Stimulated activated naive CD8-positive, alpha-beta T cell treated with anti-CD3 and anti-CD28 coated beads, Interleukin-15, Interleukin-2, amounts not matched to agents 100 ng/mL and 50 ng/mL, for 24 hours (primary cell): Measurements from ENCODE around the gene SARDH.

Experiments
- H3K27ac Mint-ChIP-seq: one replicate; pipeline ENCODE4 v1.8.0; 2021; ENCODE audit warnings: mild to moderate bottlenecking, mixed read lengths
- H3K27me3 Mint-ChIP-seq: one replicate; pipeline ENCODE4 v1.8.0; 2021; ENCODE audit warnings: mixed read lengths
- H3K36me3 Mint-ChIP-seq: one replicate; pipeline ENCODE4 v1.8.0; 2021; ENCODE audit warnings: low read depth, mixed read lengths
- H3K4me1 Mint-ChIP-seq: one replicate; pipeline ENCODE4 v1.8.0; 2021; ENCODE audit warnings: low read depth, mixed read lengths
- H3K4me3 Mint-ChIP-seq: one replicate; pipeline ENCODE4 v1.8.0; 2021; ENCODE audit warnings: mild to moderate bottlenecking, mixed read lengths
- H3K9me3 Mint-ChIP-seq: one replicate; pipeline ENCODE4 v1.8.0; 2021; ENCODE audit warnings: mixed read lengths

SARDH gene

GRCh38 chr9:133709691-133710571 is 28.2 kb downstream of the SARDH start:
- Mint-ChIP-seq H3K27ac (no peak overlapping the region), H3K4me3 (no peak overlapping the region), H3K4me1 (peaks cover 12% of the 10 kb centered on the region), H3K36me3 (no peaks in the 10 kb centered on the region), H3K9me3 (no peaks in the 10 kb centered on the region), H3K27me3 (no peaks in the 10 kb centered on the region)

GRCh38 chr9:133709015-133709611 is 29.0 kb downstream of the SARDH start:
- Mint-ChIP-seq H3K4me1 (peaks cover 12% of the 10 kb centered on the region), H3K9me3 (no peaks in the 10 kb centered on the region), H3K4me3 (no peak overlapping the region), H3K36me3 (no peaks in the 10 kb centered on the region), H3K27me3 (no peaks in the 10 kb centered on the region), H3K27ac (no peak overlapping the region)

GRCh38 chr9:133708246-133709014 is 29.7 kb downstream of the SARDH start:
- H3K4me3 Mint-ChIP-seq = no peak overlapping the region
- no peaks in the 10 kb centered on the region for H3K27me3 Mint-ChIP-seq
- H3K4me1 Mint-ChIP-seq = peaks cover 12% of the 10 kb centered on the region
- H3K36me3 Mint-ChIP-seq = no peaks in the 10 kb centered on the region
- H3K9me3 Mint-ChIP-seq = no peaks in the 10 kb centered on the region
- H3K27ac Mint-ChIP-seq = no peak overlapping the region

- no peaks in the 10 kb centered on the region for H3K9me3 Mint-ChIP-seq
- no peak overlapping the region for H3K4me3 Mint-ChIP-seq
- H3K27me3 Mint-ChIP-seq = no peaks in the 10 kb centered on the region
- H3K36me3 Mint-ChIP-seq = no peaks in the 10 kb centered on the region
- no peak overlapping the region for H3K27ac Mint-ChIP-seq
- H3K4me1 Mint-ChIP-seq = peaks cover 14% of the 10 kb centered on the region
These were observed 30.3 kb downstream of the SARDH start for GRCh38 chr9:133707763-133708245.

GRCh38 chr9:133707065-133707762 is 30.9 kb downstream of the SARDH start:
- no peaks in the 10 kb centered on the region for H3K27me3 Mint-ChIP-seq
- no peak overlapping the region for H3K27ac Mint-ChIP-seq
- H3K36me3 Mint-ChIP-seq = no peaks in the 10 kb centered on the region
- peaks cover 20% of the 10 kb centered on the region for H3K4me1 Mint-ChIP-seq
- no peak overlapping the region for H3K4me3 Mint-ChIP-seq
- no peaks in the 10 kb centered on the region for H3K9me3 Mint-ChIP-seq

- no peak overlapping the region for H3K27ac Mint-ChIP-seq
- H3K4me1 Mint-ChIP-seq = peaks cover 27% of the 10 kb centered on the region
- H3K36me3 Mint-ChIP-seq = no peaks in the 10 kb centered on the region
- H3K9me3 Mint-ChIP-seq = no peaks in the 10 kb centered on the region
- H3K4me3 Mint-ChIP-seq = no peak overlapping the region
- H3K27me3 Mint-ChIP-seq = no peaks in the 10 kb centered on the region
These were observed 31.7 kb downstream of the SARDH start for GRCh38 chr9:133706307-133707050.

- Mint-ChIP-seq H3K36me3 (no peaks in the 10 kb centered on the region), H3K9me3 (no peaks in the 10 kb centered on the region), H3K27me3 (no peaks in the 10 kb centered on the region), H3K4me3 (no peak overlapping the region), H3K4me1 (peaks cover 35% of the 10 kb centered on the region), H3K27ac (no peak overlapping the region)
These were observed 32.6 kb downstream of the SARDH start for GRCh38 chr9:133705576-133705975.

GRCh38 chr9:133704711-133705181 is 33.4 kb downstream of the SARDH start:
- Mint-ChIP-seq H3K27ac (no peak overlapping the region), H3K4me1 (peaks cover 36% of the 10 kb centered on the region), H3K27me3 (no peaks in the 10 kb centered on the region), H3K4me3 (no peak overlapping the region), H3K9me3 (no peaks in the 10 kb centered on the region), H3K36me3 (no peaks in the 10 kb centered on the region)

- Mint-ChIP-seq H3K27ac (no peak overlapping the region), H3K4me1 (peaks cover 34% of the 10 kb centered on the region), H3K27me3 (no peaks in the 10 kb centered on the region), H3K4me3 (no peak overlapping the region), H3K9me3 (no peaks in the 10 kb centered on the region), H3K36me3 (no peaks in the 10 kb centered on the region)
These were observed 34.4 kb downstream of the SARDH start for GRCh38 chr9:133703591-133704399.

GRCh38 chr9:133702798-133703590 is 35.2 kb downstream of the SARDH start:
- Mint-ChIP-seq H3K27me3 (no peaks in the 10 kb centered on the region), H3K36me3 (no peaks in the 10 kb centered on the region), H3K27ac (peak overlapping the region; percentile 91), H3K9me3 (no peaks in the 10 kb centered on the region), H3K4me1 (peaks cover 40% of the 10 kb centered on the region), H3K4me3 (peak overlapping the region; percentile 79)

GRCh38 chr9:133701981-133702797 is 36.0 kb downstream of the SARDH start:
- H3K27ac Mint-ChIP-seq = peak overlapping the region; percentile 95

GRCh38 chr9:133701321-133701980 is 36.7 kb downstream of the SARDH start:
- no peaks in the 10 kb centered on the region for H3K27me3 Mint-ChIP-seq
- peak overlapping the region; percentile 95 for H3K27ac Mint-ChIP-seq

More at GRCh38 chr9:133701981-133702797, 36.0 kb downstream of the SARDH start:
- H3K4me3 Mint-ChIP-seq = peak overlapping the region; percentile 80
- H3K4me1 Mint-ChIP-seq = peaks cover 40% of the 10 kb centered on the region
- no peaks in the 10 kb centered on the region for H3K9me3 Mint-ChIP-seq
- no peaks in the 10 kb centered on the region for H3K36me3 Mint-ChIP-seq
- no peaks in the 10 kb centered on the region for H3K27me3 Mint-ChIP-seq

More at GRCh38 chr9:133701321-133701980, 36.7 kb downstream of the SARDH start:
- Mint-ChIP-seq H3K4me3 (peak overlapping the region; percentile 80), H3K9me3 (no peaks in the 10 kb centered on the region), H3K36me3 (no peaks in the 10 kb centered on the region), H3K4me1 (peaks cover 40% of the 10 kb centered on the region)
